Measurements from ENCODE around the gene ZNF784.
A peak's percentile ranks its signal among the peaks of the same experiment; 100 is the strongest.

The ZNF784 gene

DNA sequence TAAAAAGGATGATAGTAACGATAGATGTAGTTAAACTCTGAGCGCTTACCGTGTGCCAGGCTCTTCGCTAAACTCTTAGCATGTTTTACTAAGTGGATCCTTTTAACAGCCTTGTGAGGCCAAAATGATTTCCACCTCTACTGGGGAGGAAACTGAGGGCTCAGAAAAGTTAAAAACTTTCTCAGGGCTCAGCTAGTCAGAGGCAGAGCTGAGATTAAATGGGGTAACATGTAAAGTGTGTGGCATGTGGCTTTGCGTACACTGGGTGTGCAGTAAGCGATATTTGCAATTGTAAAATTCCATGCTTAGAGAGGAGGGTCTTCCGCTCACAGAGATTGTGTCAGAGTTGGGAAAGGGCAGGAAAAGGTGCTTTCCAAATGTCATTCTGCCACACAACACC lies 32.2 kb upstream of the ZNF784 start:
- no peak for DNase-seq (ENCODE audit: low read depth)

GRCh38 chr19:55655648-55656040 lies 31.3 kb upstream of the ZNF784 start:
- DNase-seq (ENCODE audit: low read depth) = no peak

GRCh38 chr19:55654868-55655647 lies 30.7 kb upstream of the ZNF784 start, which contains the start of gene U2AF2:
U2AF2 (plus strand) TSS chr19:55655035; CDS start chr19:55655105, 70 bp downstream.
- DNase-seq (ENCODE audit: low read depth) = peak; percentile 92

DNA sequence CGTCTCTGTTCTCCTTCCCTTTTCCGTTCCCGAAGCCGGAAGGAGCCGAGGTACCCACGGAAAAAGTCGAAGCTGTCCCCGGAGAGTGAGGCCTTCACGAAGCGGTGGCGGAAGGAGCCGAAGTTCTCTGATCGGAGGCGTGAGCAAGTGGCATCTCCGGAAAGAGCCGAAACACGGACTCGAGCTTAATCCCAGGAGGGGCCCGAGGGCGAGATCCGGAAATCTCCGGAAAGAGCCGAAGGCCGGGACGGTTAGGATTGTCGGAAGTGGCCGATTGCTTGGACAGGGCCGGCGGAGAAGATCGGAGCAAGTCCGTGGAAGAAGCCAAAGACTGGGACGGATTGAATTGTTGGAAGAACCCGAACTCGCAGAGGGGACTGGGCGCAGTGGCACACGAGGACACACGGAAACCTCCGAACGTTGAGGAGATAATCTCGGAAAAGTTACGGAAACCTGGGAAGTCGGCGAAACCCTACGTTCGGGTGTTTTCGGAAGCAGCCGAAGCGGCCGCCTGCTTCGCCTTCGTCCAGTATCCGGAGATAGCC lies 30.0 kb upstream of the ZNF784 start:
- DNase-seq (ENCODE audit: low read depth) = peak; percentile 99

GRCh38 chr19:55653651-55654322 lies 29.4 kb upstream of the ZNF784 start:
- peak; percentile 99 for DNase-seq (ENCODE audit: low read depth)

GRCh38 chr19:55652311-55653128 lies 28.2 kb upstream of the ZNF784 start:
- no peak for DNase-seq (ENCODE audit: low read depth)

GRCh38 chr19:55651236-55651635 lies 26.9 kb upstream of the ZNF784 start:
- DNase-seq (ENCODE audit: low read depth) = no peak

DNA sequence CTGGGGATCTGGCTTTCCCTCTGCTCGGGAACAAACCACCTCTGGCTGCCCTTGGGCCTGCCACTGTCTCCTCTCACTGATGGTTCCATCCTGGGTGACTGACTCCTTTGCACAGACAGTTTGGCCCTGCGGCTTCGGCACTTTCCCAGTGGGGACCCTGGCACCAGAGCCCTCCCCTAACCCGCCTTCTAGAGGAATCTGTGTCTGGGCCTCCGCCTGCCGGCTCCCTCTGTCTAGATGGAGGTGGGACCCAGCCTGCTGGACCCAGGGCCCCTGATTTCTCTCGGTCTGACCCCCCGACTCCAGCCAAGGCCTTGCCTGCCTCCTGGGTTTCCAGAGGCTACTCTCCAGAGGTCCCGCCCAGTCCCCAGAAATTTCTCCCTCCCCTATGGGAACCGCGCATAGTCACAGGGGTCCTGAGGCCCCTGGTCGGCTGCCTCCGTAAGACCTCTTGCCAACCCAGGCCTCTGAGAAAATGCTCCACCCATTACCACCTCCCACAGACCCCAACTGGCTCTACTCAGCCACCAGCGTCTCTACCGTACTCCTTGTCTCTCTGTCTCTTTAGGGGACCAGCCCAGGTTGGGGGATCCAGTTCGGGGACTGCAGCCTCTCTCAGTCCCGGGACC lies 26.4 kb upstream of the ZNF784 start:
- DNase-seq (ENCODE audit: low read depth) = no peak

DNA sequence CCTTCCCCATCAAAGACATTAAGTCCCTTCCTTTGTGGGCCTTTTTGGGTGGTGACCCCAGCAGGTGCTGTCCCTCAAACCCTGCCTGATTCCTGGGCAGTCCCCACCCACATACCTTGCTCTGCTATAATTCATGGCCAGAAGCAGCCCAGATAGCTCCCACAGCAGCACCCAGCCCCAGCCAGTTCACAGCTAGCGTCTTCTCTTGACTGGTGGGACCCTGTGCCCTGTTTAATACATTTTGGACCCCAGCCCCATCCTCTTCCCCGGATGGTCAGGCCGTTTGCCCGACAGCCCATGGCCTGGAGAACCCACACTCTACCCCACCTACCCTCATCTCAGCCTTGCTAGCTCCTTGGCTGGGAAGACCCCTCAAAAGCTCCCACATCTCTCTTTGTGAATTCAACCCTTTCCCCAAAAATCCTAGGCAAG lies 25.8 kb upstream of the ZNF784 start:
- no peak for DNase-seq (ENCODE audit: low read depth)

GRCh38 chr19:55649268-55650125 lies 25.1 kb upstream of the ZNF784 start:
- DNase-seq (ENCODE audit: low read depth) = no peak

- no peak for DNase-seq (ENCODE audit: low read depth)
Measured at GRCh38 chr19:55648585-55649267, 24.4 kb upstream of the ZNF784 start.

GRCh38 chr19:55647732-55648584 lies 23.6 kb upstream of the ZNF784 start, which contains the start of gene CCDC106:
CCDC106 (plus strand) TSS chr19:55648212; CDS start chr19:55649047, 835 bp downstream.
- DNase-seq (ENCODE audit: low read depth) = no peak

DNA sequence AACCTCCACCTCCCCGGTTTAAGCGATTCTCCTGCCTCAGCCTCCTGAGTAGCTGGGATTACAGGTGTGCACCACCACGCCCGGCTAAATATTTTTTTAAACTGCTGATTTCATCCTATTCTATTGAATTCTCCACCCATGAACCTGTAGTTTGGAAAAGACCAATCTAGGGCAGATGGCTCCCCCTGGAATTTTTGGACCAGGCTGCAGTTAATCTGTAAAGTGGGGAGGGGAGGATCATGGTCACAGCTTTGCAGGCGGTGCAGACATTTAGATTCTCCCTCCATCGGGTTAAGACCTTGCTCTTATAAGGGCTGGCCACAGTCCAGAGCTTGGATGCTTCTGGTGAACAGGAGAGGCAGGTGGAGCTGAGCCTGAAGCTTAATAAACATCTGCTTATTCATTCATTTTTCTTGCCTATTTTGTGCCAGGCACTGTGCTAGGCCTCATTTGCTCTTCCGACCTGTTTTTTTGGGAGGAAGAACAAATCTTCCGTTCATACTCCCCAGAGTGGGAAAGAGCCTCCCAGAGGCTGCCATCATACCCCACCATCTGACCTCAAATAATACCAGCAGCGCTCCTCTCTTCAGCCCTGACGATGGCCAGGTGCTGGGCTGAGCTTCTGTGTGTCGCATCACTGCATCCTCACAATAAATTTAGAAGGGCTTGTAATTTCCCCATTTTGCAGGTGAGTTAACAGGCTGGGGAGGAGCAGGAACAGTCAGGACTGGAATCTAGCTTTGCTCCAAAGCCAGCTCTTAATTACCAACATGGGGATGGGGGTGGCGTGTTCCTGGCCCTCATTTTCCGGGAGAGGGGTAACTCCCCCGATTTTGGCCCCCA lies 22.7 kb upstream of the ZNF784 start:
- DNase-seq (ENCODE audit: low read depth) = no peak

- DNase-seq (ENCODE audit: low read depth) = no peak
Measured at GRCh38 chr19:55645512-55645881, 21.1 kb upstream of the ZNF784 start.

DNA sequence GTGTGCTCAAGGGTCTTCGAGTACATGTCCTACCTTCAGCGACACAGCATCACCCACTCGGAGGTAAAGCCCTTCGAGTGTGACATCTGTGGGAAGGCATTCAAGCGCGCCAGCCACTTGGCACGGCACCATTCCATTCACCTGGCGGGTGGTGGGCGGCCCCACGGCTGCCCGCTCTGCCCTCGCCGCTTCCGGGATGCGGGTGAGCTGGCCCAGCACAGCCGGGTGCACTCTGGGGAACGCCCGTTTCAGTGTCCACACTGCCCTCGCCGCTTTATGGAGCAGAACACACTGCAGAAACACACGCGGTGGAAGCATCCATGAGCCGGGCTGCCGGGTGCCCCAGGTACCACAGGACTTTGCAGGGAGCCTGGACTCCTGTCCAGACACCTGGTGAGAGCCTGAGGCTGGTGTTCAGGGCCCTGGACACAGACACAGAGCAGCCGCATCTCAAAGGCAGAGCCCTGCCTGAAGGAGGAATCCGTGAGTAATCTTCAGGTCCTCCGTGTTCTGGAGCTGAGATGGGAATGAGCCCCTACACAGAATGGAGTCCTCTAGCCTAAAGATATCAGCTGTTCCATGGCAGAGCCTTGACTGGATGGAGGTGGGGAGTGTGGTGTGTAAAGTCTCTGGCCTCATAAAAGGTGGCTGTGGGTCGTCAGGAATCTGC lies 20.6 kb upstream of the ZNF784 start:
- DNase-seq (ENCODE audit: low read depth) = no peak

- no peak for DNase-seq (ENCODE audit: low read depth)
Measured at GRCh38 chr19:55644191-55644833, 19.9 kb upstream of the ZNF784 start.

GRCh38 chr19:55643887-55644176 lies 19.5 kb upstream of the ZNF784 start:
- no peak for DNase-seq (ENCODE audit: low read depth)

All from T-helper 22 cell (primary cell).